Measurements from ENCODE around the gene KCNMA1.

- TF ChIP-seq POLR2AphosphoS5 (IDR thresholded peaks at IDR 0.05) (no peak), CTCF (IDR thresholded peaks at IDR 0.05 in 8 of 11, conservative IDR thresholded peaks at IDR 0.05 in 3 of 11) (no peak)
Measured at GRCh38 chr10:76899490-76899889, 738.1 kb downstream of the KCNMA1 start.
